HT1080 (cell line): ENCODE measurements around the gene TEPSIN. TPM values are rescaled to one million over a fixed set of nuclear protein-coding genes. Genes with fewer than 3 reads are reported as not detected.

Experiments used
- DNase-seq: peaks from one replicate; pipeline ENCODE4 v3.0.0-alpha.2; 2015; ENCODE audit warnings: low read depth
- total RNA-seq: library from RNA; depleted of rRNA; stranded (reverse); fragments of >200 nt; shearing (Covaris generic); gene quantifications from 2 replicates; pipeline ENCODE4 v1.2.3, GENCODE V29; 2014

The TEPSIN gene
- total RNA-seq, 1 experiment from 2014 or later: 17.3 TPM

GRCh38 chr17:81199482-81199830, 39.4 kb downstream of the TEPSIN start:
- DNase-seq: no peak

DNA sequence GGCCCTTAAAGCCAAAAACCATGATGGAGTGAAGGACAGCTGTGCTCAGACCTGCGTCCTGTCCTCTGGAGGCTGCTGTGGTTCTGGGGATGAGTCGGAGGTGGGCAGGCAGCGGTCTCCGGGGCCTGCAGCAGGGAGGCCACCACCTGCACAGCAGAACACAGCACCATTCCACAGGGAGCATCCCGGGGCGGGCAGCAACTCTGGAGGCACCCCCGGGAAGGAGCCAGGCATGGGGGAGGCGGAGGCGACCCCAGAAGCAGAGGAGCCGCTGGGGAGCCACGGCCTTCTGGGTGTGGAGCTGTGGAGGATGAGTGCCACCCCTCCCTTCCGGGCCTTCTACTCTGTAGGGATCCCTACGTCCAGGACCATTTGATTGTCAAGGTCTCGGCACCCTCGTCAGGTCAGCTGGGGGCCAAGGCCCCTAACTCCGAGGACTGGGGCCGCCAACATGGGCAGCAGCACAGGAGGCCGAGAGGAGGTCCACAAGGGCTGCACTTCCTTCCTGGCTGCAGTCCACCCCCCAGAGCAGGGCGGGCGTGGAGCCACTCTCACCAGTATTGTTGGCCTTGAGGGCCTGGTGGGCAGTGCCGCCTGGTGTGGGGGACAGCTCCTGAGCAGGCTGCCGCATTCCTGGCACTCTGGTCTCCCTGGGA, 39.9 kb downstream of the TEPSIN start:
- DNase-seq: no peak

- DNase-seq: no peak
Measured at GRCh38 chr17:81197831-81198490, 40.9 kb downstream of the TEPSIN start.

GRCh38 chr17:81197409-81197795, 41.5 kb downstream of the TEPSIN start:
- DNase-seq: no peak

GRCh38 chr17:81196505-81197408, 42.1 kb downstream of the TEPSIN start:
- DNase-seq: no peak

DNA sequence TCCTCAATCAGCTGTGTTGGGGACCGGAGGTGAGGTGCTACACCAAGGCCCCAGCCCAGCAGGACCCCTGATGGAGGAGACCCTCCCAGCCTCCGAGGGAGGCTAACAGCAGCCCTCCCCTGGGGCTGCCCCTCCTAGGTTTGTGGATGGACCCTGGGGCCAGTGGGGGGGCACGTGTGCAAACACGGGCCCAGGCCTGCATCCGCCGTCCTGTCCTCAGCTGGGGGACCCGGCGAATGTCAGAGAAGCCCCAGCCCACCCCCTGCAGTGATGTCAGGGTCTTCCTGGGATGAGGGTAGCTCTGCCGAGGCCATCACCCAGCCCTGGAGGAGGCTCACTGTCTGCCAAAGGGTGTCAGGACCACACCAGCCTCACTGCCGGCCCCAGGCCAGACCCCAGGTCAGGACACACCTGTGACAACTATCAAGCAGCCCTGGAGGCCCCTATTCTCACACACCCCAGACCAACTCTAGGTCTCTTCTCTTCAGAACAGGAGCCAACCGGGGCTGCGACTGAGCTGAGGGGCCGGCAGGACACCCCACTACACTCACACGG, 42.8 kb downstream of the TEPSIN start:
- no peak for DNase-seq

- DNase-seq: no peak
Measured at GRCh38 chr17:81194941-81195901, 43.6 kb downstream of the TEPSIN start.

GRCh38 chr17:81194225-81194760, 44.6 kb downstream of the TEPSIN start:
- DNase-seq: no peak

DNA sequence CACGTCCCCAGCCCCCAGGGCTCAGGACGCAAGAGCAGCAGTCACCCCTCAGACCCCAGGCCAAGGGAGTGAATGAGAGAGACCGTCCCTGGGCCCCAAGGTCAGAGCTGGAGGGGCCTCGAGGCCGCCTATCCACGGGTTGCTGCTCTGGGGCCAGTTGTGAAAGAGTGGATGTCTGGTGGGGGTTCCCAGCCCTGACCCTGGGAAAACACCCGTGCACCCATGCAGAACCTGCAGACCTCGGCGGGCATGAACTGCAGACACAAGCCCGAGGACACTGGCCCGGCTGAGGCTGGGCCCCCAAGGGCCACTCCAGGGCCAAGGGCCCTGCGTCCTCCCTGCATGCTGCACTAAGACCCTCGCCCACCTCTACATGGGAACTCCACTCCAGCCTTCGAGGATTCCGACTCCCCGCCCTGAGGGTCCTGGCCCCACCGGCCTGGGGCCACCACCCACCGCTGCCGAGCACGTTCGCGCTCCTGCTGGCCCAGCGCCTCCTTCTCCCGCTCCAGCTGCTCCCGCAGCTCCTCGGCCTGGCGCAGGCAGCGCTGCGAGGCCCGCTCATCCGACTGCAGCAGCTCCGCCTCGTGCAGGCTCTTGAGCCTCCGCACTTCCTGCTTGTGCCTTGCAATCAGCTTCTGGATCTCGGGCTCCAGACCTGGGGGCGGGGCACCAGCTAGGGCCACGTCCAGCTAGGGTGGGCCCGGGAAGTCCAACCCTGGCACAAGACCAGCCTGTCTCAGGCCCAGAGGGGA, 45.2 kb downstream of the TEPSIN start:
- no peak for DNase-seq

- no peak for DNase-seq
Measured at GRCh38 chr17:81193051-81193410, 45.8 kb downstream of the TEPSIN start.

DNA sequence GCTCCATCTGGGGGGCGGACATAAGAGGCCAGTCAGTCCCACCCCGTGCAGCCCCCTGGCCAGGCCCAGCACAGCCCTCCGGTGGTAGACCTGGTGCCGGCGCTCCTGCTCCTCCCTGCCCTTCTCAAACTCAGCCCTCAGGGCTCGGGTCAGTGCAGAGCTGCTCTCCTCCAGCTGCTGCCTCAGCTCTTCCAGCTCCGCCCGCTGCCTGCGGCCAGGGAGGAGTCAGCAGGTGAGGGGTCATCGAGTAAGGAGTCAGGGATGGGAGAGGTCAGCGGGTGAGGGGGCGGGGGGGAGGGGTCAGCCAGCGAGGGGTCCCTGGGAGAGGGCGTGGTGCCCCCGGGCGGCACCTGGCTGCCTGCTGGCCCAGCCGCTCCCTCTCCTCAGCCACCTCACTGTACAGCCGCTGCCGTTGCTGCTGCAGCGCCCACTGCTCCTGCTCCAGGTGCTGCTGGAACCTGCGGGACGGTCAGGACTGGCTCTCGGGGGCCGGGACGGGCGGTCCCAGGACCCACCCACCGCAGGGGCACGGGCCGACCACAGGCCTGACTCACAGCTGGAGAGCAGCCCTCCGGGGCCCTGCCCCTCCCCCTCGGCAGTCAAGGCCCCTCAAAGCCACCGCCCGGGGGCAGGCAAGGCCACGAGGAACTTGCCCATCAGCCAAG, 46.3 kb downstream of the TEPSIN start:
- no peak for DNase-seq

- DNase-seq: no peak
Measured at GRCh38 chr17:81191646-81192045, 47.2 kb downstream of the TEPSIN start.

- no peak for DNase-seq
Measured at GRCh38 chr17:81191116-81191515, 47.7 kb downstream of the TEPSIN start.

DNA sequence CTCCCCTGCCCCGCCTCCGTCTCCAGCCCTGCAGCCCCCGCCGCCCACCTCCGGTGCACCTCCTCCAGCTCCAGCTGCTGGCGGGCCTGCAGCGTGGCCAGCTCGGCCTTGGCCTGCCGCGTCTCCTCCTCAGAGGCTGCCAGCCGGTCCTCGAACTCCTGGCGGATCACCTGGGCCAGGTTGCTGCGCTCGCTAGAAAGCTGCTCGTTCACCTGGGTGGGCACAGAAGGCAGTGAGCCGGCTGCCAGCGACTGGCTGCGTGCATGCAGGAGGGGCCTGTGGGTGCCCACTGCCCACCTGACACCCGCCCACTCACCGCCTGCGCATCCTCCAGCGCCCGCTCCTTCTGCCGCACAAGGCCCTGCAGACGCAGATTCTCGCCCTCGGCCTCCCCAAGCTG, 48.3 kb downstream of the TEPSIN start:
- DNase-seq: no peak

GRCh38 chr17:81189670-81190530, 49.0 kb downstream of the TEPSIN start:
- no peak for DNase-seq

DNA sequence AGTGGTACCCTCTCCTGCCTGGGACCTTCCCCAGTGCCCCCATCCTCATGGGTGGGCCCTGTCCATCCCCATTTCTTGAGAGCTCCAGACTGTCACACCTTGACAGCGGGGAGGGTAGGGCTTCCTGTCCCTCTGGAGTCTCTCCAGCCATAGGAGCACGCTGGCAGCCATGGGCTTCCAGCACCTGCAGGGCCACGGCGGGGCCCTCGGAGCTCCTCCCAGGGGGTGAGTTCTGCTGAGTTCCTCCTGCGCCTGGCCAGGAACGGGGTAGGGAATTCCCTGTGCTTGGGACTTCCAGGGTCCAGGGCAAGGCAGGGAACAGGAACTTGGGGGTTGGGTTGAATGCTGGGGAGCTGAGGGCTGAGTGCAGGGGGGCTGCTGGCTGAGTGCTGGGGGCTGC, 49.8 kb downstream of the TEPSIN start:
- no peak for DNase-seq

DNA sequence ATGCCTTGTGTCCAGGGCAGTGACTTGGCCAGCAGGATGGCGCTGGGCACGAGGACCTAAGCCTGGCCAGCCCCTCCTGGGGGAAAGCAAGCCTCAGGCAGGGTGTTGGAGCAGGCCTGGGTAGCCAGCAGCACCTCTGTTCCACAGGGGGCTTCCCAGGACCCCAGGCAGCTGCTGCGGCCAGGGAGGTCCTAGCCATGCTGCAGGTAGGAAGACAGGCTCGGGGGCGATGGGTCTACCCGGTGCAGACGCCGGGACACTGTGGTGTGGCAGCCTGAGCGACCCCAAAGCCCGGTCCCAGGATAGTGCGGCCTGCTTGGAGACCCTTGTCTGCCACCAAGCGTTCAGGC, 50.4 kb downstream of the TEPSIN start:
- no peak for DNase-seq
